Immature natural killer cell (primary cell): ENCODE measurements around the gene ATP13A2. TPM values are rescaled to one million over a fixed set of nuclear protein-coding genes. Genes with fewer than 3 reads are reported as not detected.
"Not testable (repeated sequence)": the region's sequence is repeated elsewhere in the genome, so short reads cannot be mapped to it uniquely, and the experiment has no call there.

Source experiments
- DNase-seq, 3 donors: peaks; one replicate each; pipeline ENCODE4 v3.0.0; 2022; ENCODE audit warnings: mixed read lengths in 1 of 3
- H3K27ac Mint-ChIP-seq, 6 donors: one replicate each; pipeline ENCODE4 v1.8.0; 2020; ENCODE audit warnings: mixed read lengths in 6 of 6, mild to moderate bottlenecking in 5 of 6, inconsistent platforms in 4 of 6, moderate library complexity in 3 of 6
- H3K27me3 Mint-ChIP-seq, 3 donors: one replicate each; pipeline ENCODE4 v1.8.0; 2020 to 2021; ENCODE audit warnings: low read depth in 3 of 3, mild to moderate bottlenecking in 3 of 3, mixed read lengths in 3 of 3, moderate library complexity in 3 of 3, inconsistent platforms in 1 of 3
- H3K36me3 Mint-ChIP-seq, 3 donors: one replicate each; pipeline ENCODE4 v1.8.0; 2020; ENCODE audit warnings: mixed read lengths in 3 of 3, inconsistent platforms in 2 of 3, mild to moderate bottlenecking in 2 of 3
- H3K4me1 Mint-ChIP-seq, 2 donors: one replicate each; pipeline ENCODE4 v1.8.0; 2020; ENCODE audit warnings: inconsistent platforms in 2 of 2, mild to moderate bottlenecking in 2 of 2, mixed read lengths in 2 of 2, moderate library complexity in 1 of 2
- H3K4me3 Mint-ChIP-seq, 5 donors: one replicate each; pipeline ENCODE4 v1.8.0; 2020; ENCODE audit warnings: mild to moderate bottlenecking in 5 of 5, mixed read lengths in 5 of 5, inconsistent platforms in 3 of 5, moderate library complexity in 3 of 5
- H3K9me3 Mint-ChIP-seq, 6 donors: one replicate each; pipeline ENCODE4 v1.8.0; 2020; ENCODE audit warnings: mild to moderate bottlenecking in 6 of 6, mixed read lengths in 6 of 6, inconsistent platforms in 4 of 6, moderate library complexity in 3 of 6
- polyA plus RNA-seq, 3 donors: library from polyadenylated mRNA; unstranded; fragments of 300-500 nt; fragmentation: Illumina TruSeq; gene quantifications; one replicate each; pipeline ENCODE4 v1.2.3, GENCODE V29; 2021

Gene ATP13A2
- polyA plus RNA-seq, 3 donors from 2014 or later = 21.1 to 53.4 (median 26.3) TPM

- peaks cover 6 to 8% of the 10 kb centered on the region in 2 donors for H3K4me1 Mint-ChIP-seq
Measured at GRCh38 chr1:16966282-16966681, 45.4 kb downstream of the ATP13A2 start.

GRCh38 chr1:16965486-16966067 lies 46.2 kb downstream of the ATP13A2 start:
- Mint-ChIP-seq H3K4me1 (peaks cover 8 to 10% of the 10 kb centered on the region in 2 donors), H3K36me3 (peaks cover 0 to 11% (median 5%) of the 10 kb centered on the region in 3 donors), H3K9me3 (no peaks in the 10 kb centered on the region), H3K27me3 (peaks cover 0 to 5% (median 0%) of the 10 kb centered on the region in 3 donors), H3K27ac (peak overlapping the region in 1 of 6 donors; percentile 24), H3K4me3 (no peak overlapping the region)
- no peak for DNase-seq

More at GRCh38 chr1:16966282-16966681, 45.4 kb downstream of the ATP13A2 start:
- no peak for DNase-seq
- Mint-ChIP-seq H3K36me3 (peaks cover 0 to 11% (median 5%) of the 10 kb centered on the region in 3 donors), H3K4me3 (no peak overlapping the region), H3K9me3 (no peaks in the 10 kb centered on the region), H3K27me3 (peaks cover 0 to 5% (median 0%) of the 10 kb centered on the region in 3 donors), H3K27ac (no peak overlapping the region)

DNA sequence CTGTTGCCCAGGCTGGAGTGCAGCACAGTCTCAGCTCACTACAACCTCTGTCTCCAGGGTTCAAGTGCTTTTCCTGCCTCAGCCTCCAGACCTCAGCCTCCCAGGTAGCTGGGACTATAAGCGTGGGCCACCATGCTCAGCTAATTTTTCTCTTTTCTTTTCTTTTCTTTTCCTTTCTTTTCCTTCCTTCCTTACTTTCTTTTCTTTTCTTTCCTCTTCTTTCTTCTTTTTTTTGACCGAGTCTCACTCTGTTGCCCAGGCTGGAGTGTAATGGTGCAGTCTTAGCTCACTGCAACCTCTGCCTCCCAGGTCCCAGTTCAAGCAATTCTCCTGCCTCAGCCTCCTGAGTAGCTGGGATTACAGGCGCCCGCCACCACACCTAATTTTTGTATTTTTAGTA lies 47.6 kb downstream of the ATP13A2 start:
- peaks cover 13 to 16% of the 10 kb centered on the region in 2 donors for H3K4me1 Mint-ChIP-seq
- not testable (repeated sequence) for DNase-seq, H3K27me3 Mint-ChIP-seq, H3K4me3 Mint-ChIP-seq, H3K27ac Mint-ChIP-seq, H3K9me3 Mint-ChIP-seq
- peaks cover 0 to 11% (median 5%) of the 10 kb centered on the region in 3 donors for H3K36me3 Mint-ChIP-seq

- H3K27me3 Mint-ChIP-seq = peaks cover 0 to 3% (median 0%) of the 10 kb centered on the region in 3 donors
- H3K27ac Mint-ChIP-seq = peak overlapping the region in 4 of 6 donors; percentile 21 to 55 (median 36)
- no peak for DNase-seq
- H3K36me3 Mint-ChIP-seq = peaks cover 0 to 6% (median 0%) of the 10 kb centered on the region in 3 donors
- no peaks in the 10 kb centered on the region for H3K9me3 Mint-ChIP-seq
- H3K4me3 Mint-ChIP-seq = peak overlapping the region; percentile 73 to 81 (median 74)
- peaks cover 13 to 16% of the 10 kb centered on the region in 2 donors for H3K4me1 Mint-ChIP-seq
Measured at GRCh38 chr1:16961297-16962133, 50.2 kb downstream of the ATP13A2 start.

- Mint-ChIP-seq H3K4me1 (peaks cover 13 to 16% of the 10 kb centered on the region in 2 donors), H3K36me3 (peaks cover 0 to 6% (median 0%) of the 10 kb centered on the region in 3 donors), H3K9me3 (no peaks in the 10 kb centered on the region), H3K27ac (peak overlapping the region; percentile 12 to 80 (median 70)), H3K4me3 (peak overlapping the region; percentile 74 to 86 (median 84)), H3K27me3 (peaks cover 0 to 3% (median 0%) of the 10 kb centered on the region in 3 donors)
- peak; percentile 65 to 70 (median 70) for DNase-seq
Measured at GRCh38 chr1:16960560-16961296, 51.0 kb downstream of the ATP13A2 start.

GRCh38 chr1:16958475-16958874 lies 53.3 kb downstream of the ATP13A2 start:
- Mint-ChIP-seq H3K27ac (no peak overlapping the region), H3K27me3 (no peaks in the 10 kb centered on the region)

DNA sequence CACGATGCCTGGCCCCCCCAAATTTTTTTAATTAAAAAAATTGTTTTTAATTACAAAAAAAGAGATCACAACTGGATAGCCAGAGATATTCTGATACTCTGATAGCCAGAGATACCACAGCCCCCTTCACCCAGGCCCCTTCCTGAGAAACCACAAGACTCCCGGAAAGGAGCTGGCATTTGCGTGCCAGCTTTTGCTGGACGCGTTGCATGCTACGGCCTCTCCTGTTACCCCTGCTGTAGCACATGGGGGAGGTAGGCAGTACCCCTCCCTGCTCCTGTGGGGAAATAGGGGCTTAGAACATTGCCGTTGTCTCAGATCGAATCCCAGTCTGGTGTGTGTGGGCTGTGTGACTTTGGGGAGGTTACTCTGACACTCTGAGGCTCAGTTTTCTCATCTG lies 54.0 kb downstream of the ATP13A2 start:
- DNase-seq = no peak
- Mint-ChIP-seq H3K27me3 (no peaks in the 10 kb centered on the region), H3K9me3 (no peaks in the 10 kb centered on the region), H3K36me3 (no peaks in the 10 kb centered on the region), H3K4me1 (peaks cover 13 to 16% of the 10 kb centered on the region in 2 donors), H3K27ac (no peak overlapping the region), H3K4me3 (no peak overlapping the region)

More at GRCh38 chr1:16958475-16958874, 53.3 kb downstream of the ATP13A2 start:
- Mint-ChIP-seq H3K4me1 (peaks cover 13 to 16% of the 10 kb centered on the region in 2 donors), H3K36me3 (no peaks in the 10 kb centered on the region), H3K4me3 (no peak overlapping the region), H3K9me3 (no peaks in the 10 kb centered on the region)
- no peak for DNase-seq

- no peak for DNase-seq
- peaks cover 12 to 14% of the 10 kb centered on the region in 2 donors for H3K4me1 Mint-ChIP-seq
- H3K36me3 Mint-ChIP-seq = no peaks in the 10 kb centered on the region
- H3K27ac Mint-ChIP-seq = peak overlapping the region in 1 of 6 donors; percentile 34
- no peak overlapping the region for H3K4me3 Mint-ChIP-seq
- H3K9me3 Mint-ChIP-seq = no peaks in the 10 kb centered on the region
- no peaks in the 10 kb centered on the region for H3K27me3 Mint-ChIP-seq
Measured at GRCh38 chr1:16956775-16957174, 55.0 kb downstream of the ATP13A2 start.

GRCh38 chr1:16955186-16955585 lies 56.5 kb downstream of the ATP13A2 start:
- Mint-ChIP-seq H3K4me3 (no peak overlapping the region), H3K4me1 (peaks cover 1 to 3% of the 10 kb centered on the region in 2 donors), H3K27ac (no peak overlapping the region), H3K27me3 (no peaks in the 10 kb centered on the region), H3K9me3 (no peaks in the 10 kb centered on the region), H3K36me3 (no peaks in the 10 kb centered on the region)
- no peak for DNase-seq

DNA sequence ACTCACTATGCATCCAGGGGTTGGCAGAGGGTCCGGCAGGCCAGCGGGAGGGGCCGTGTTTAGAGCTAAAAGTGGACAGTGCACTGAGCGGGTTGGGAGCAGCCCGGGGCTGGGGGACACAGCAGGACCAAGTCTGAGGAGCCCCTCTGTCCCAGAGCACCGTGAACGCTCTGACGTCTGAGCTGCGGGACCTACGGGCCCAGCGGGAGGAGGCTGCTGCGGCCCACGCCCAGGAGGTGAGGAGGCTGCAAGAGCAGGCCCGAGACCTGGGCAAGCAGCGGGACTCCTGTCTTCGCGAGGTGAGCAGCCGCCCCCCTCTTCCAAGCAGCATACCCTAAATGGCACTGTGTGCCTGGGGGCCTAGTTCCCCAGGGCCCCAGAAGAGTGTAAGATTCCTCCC lies 57.1 kb downstream of the ATP13A2 start:
- no peaks in the 10 kb centered on the region for H3K9me3 Mint-ChIP-seq
- no peaks in the 10 kb centered on the region for H3K4me1 Mint-ChIP-seq
- no peaks in the 10 kb centered on the region for H3K36me3 Mint-ChIP-seq
- no peak overlapping the region for H3K27ac Mint-ChIP-seq
- no peaks in the 10 kb centered on the region for H3K27me3 Mint-ChIP-seq
- H3K4me3 Mint-ChIP-seq = no peak overlapping the region
- DNase-seq = no peak

DNA sequence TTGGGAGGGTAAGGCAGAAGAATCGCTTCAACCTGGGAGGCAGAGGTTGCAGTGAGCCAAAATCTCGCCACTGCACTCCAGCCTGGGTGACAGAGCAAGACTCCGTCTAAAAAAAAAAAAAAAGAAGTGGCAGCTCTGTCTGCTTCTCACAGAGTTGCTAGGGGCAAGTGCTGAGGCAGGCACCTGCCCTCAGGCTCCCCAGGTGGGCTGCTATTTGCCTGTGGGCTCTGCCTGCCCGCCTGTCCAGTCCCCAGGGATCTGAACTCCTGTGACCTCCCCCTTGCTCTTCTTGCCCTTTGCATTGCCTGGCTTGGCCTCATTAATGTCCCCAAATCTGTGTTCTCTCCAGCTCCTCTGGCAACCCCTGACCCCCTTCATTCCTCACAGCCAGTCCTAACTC lies 59.4 kb downstream of the ATP13A2 start:
- H3K4me3 Mint-ChIP-seq, H3K4me1 Mint-ChIP-seq, DNase-seq, H3K9me3 Mint-ChIP-seq, H3K36me3 Mint-ChIP-seq, H3K27me3 Mint-ChIP-seq, H3K27ac Mint-ChIP-seq: not testable (repeated sequence)

GRCh38 chr1:16949026-16949425 lies 62.7 kb downstream of the ATP13A2 start:
- not testable (repeated sequence) for H3K9me3 Mint-ChIP-seq, DNase-seq, H3K4me3 Mint-ChIP-seq, H3K27ac Mint-ChIP-seq, H3K36me3 Mint-ChIP-seq, H3K27me3 Mint-ChIP-seq, H3K4me1 Mint-ChIP-seq

DNA sequence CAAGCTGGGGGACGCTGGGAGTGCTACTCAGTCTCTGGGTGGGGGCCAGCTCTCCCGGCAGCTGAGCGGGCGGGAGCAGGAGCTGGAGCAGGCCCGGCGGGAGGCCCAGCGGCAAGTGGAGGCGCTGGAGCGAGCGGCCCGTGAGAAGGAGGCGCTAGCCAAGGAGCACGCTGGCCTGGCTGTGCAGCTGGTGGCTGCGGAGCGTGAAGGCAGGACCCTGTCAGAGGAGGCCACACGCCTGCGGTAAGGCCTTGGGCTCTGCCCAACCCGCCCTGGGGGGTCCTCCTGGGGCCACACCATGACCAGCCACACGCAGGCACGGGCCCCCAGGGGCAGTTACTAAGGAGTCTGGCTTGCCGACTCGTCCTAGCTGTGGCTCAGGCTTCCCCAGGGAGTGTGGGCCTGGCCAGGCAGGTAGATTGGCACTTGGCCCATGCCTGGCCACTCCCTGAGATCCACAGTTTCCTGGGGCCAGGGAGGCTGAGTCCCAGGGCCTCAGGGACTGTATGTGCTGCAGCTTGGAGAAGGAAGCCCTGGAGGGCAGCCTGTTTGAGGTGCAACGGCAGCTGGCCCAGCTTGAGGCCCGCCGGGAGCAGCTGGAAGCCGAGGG lies 63.3 kb downstream of the ATP13A2 start:
- DNase-seq, H3K4me3 Mint-ChIP-seq, H3K4me1 Mint-ChIP-seq, H3K9me3 Mint-ChIP-seq, H3K36me3 Mint-ChIP-seq, H3K27ac Mint-ChIP-seq, H3K27me3 Mint-ChIP-seq: not testable (repeated sequence)
